GM12878 (cell line): ENCODE results near the gene RIMBP2. TPM values are rescaled to one million over a fixed set of nuclear protein-coding genes. Genes with fewer than 3 reads are reported as not detected.

Experiments
- ATAC-seq: fragments of 200-7000 bp; cut with Tn5 transposase; 3 replicates; pipeline ENCODE4 v1.9.1; 2020; ENCODE audit warnings: mild to moderate bottlenecking, moderate library complexity
- BruUV-seq: library from RNA; stranded (reverse); fragments of 400-500 nt; replicated peaks from 2 replicates; lab custom pipeline; 2021; lab: Mats Ljungman, UMichigan
- CTCF ChIA-PET: fragments of 300-600 bp; sonication (Branson Sonifier 250); formaldehyde crosslinking; extraction: SDS; loops from one replicate; lab custom pipeline; 2021; ENCODE audit warnings: inconsistent platforms; lab: Yijun Ruan, JAX
- POLR2A ChIA-PET: fragments of 350-600 bp; formaldehyde crosslinking; extraction: SDS; loops from one replicate; lab custom pipeline; 2021; ENCODE audit warnings: inconsistent platforms; lab: Charles Lee
- RAD21 ChIA-PET: fragments of 300-600 bp; sonication (Branson Sonifier 250); formaldehyde crosslinking; loops from one replicate; lab custom pipeline; 2023; ENCODE audit warnings: antibody characterized with exemption; ENCODE audit not compliant: unreplicated experiment; lab: Charles Lee
- SMC1A ChIA-PET: fragments of 300-600 bp; sonication (Branson Sonifier 250); formaldehyde crosslinking; loops from one replicate; lab custom pipeline; 2023; ENCODE audit not compliant: unreplicated experiment, uncharacterized antibody; lab: Charles Lee
- DNase-seq: peaks from one replicate; pipeline ENCODE4 v3.0.0-alpha.2; 2011; ENCODE audit warnings: low read depth, low spot score
- FAIRE-seq: peaks from 3 replicates; lab custom pipeline; 2011; peaks lifted over from hg19 to GRCh38; lab: Jason Lieb, UNC
- H2AFZ ChIP-seq: 2 replicates; pipeline ENCODE4 v1.6.0; 2011; ENCODE audit warnings: low read depth, low read length, control low read depth; ENCODE audit not compliant: control insufficient read depth
- H3K27ac ChIP-seq: 2 replicates; pipeline ENCODE4 v1.5.1; 2011; ENCODE audit warnings: control low read depth; ENCODE audit not compliant: control insufficient read depth, insufficient read depth
- H3K27me3 ChIP-seq, 2 experiments: replicated peaks in 1 of 2; 2 replicates each; pipeline versions ENCODE4 v1.6.0 to v1.6.1; 2011; ENCODE audit warnings: low read length in 1 of 2; ENCODE audit not compliant: control insufficient read depth in 2 of 2, insufficient read depth in 2 of 2
- H3K36me3 ChIP-seq, 2 experiments: 2 replicates each; pipeline ENCODE4 v1.5.1; 2011; ENCODE audit warnings: low read length in 1 of 2; ENCODE audit not compliant: control insufficient read depth in 2 of 2, insufficient read depth in 2 of 2
- H3K4me1 ChIP-seq: 2 replicates; pipeline ENCODE4 v1.6.1; 2011; ENCODE audit warnings: mild to moderate bottlenecking, low read length, moderate library complexity, mixed read lengths; ENCODE audit not compliant: control insufficient read depth, insufficient read depth
- H3K4me2 ChIP-seq: 2 replicates; pipeline ENCODE4 v1.6.0; 2011; ENCODE audit warnings: control low read depth; ENCODE audit not compliant: control insufficient read depth, insufficient read depth
- H3K4me3 ChIP-seq: fragments of 200-600 bp; sonication (generic); 2 replicates; pipeline ENCODE4 v1.5.1; 2016
- H3K79me2 ChIP-seq: 2 replicates; pipeline ENCODE4 v1.6.0; 2011; ENCODE audit warnings: low read length; ENCODE audit not compliant: control insufficient read depth, insufficient read depth
- H3K9ac ChIP-seq: 2 replicates; pipeline ENCODE4 v1.8.0; 2011; ENCODE audit warnings: low read length, control low read depth, mixed read lengths; ENCODE audit not compliant: control insufficient read depth, insufficient read depth
- H3K9me3 ChIP-seq: replicated peaks from 3 replicates; pipeline ENCODE4 v1.5.1; 2011; ENCODE audit warnings: mild to moderate bottlenecking, low read length; ENCODE audit not compliant: control insufficient read depth, insufficient read depth
- H4K20me1 ChIP-seq: 2 replicates; pipeline ENCODE4 v1.6.0; 2011; ENCODE audit not compliant: control insufficient read depth, insufficient read depth
- BHLHE40 ChIP-seq, 2 experiments: fragments of 450-650 bp in 1 of 2; IDR thresholded peaks; 2 replicates each; pipeline ENCODE4 v1.6.1; 2011 to 2017; ENCODE audit warnings: low read depth in 2 of 2, borderline replicate concordance in 1 of 2, improper control_type of control experiment in 1 of 2, low read length in 1 of 2, mild to moderate bottlenecking in 1 of 2
- KAT2A ChIP-seq: conservative IDR thresholded peaks from 2 replicates; pipeline ENCODE4 v1.6.1; 2011; ENCODE audit warnings: low read depth, low read length; ENCODE audit not compliant: control insufficient read depth
- PKNOX1 ChIP-seq: fragments of 450-650 bp; IDR thresholded peaks from 2 replicates; pipeline ENCODE4 v1.6.1; 2016; ENCODE audit warnings: mild to moderate bottlenecking
- POLR2AphosphoS2 ChIP-seq: IDR thresholded peaks from 2 replicates; pipeline ENCODE4 v1.6.1; 2011; ENCODE audit warnings: low read depth, mild to moderate bottlenecking, low read length, improper control_type of control experiment, moderate library complexity
- SPI1 ChIP-seq: IDR thresholded peaks from 2 replicates; pipeline ENCODE4 v1.6.1; 2011; ENCODE audit warnings: low read depth, mild to moderate bottlenecking, low read length, moderate library complexity, borderline replicate concordance; ENCODE audit not compliant: insufficient read depth
- TBL1XR1 ChIP-seq: IDR thresholded peaks from 2 replicates; pipeline ENCODE4 v1.6.1; 2012; ENCODE audit warnings: low read depth, low read length, improper control_type of control experiment
- TCF3 ChIP-seq: IDR thresholded peaks from 2 replicates; pipeline ENCODE4 v1.6.1; 2012; ENCODE audit warnings: low read depth, mild to moderate bottlenecking, low read length, borderline replicate concordance; ENCODE audit not compliant: insufficient read depth
- TCF7 ChIP-seq: IDR thresholded peaks from 2 replicates; pipeline ENCODE4 v1.6.1; 2014; ENCODE audit warnings: antibody characterized with exemption, borderline replicate concordance
- WGBS: methylation state at CpG from one replicate; pipeline ENCODE4 v1.1.6; 2016; ENCODE audit warnings: low lambda C conversion rate; ENCODE audit not compliant: insufficient replicate concordance, insufficient coverage; ENCODE audit errors: missing lambda C conversion rate; 5-methylcytosine and 5-hydroxymethylcytosine counted together
- in situ Hi-C: fragments of 300-500 bp; cut with MboI; formaldehyde crosslinking; loops from 9 replicates; pipeline ENCODE4 v1.14.3; 2018; ENCODE audit warnings: mixed read lengths
- intact Hi-C: fragments of 100-400 bp; cut with micrococcal nuclease; formaldehyde crosslinking; loops from one replicate; pipeline ENCODE4 v1.14.2; 2022; ENCODE audit not compliant: unreplicated experiment
- polyA plus RNA-seq, 11 experiments: library from polyadenylated mRNA; depleted of rRNA in 4 of 11; unstranded in 6 of 11; stranded (reverse) in 5 of 11; fragments of >200 nt; fragmentation: Nextera tagmentation in 4 of 11; fragmentation: Illumina TruSeq in 1 of 11; extraction: Ambion mirVana in 4 of 11; extraction: Trizol in 1 of 11; gene quantifications; 1 replicate in 1 of 11; 2 replicates in 10 of 11; pipeline versions ENCODE4 v1.2.1 to v1.2.3, GENCODE V29; 2011 to 2016; ENCODE audit warnings: inconsistent platforms in 2 of 11, missing spikeins in 2 of 11, low read depth in 1 of 11
- total RNA-seq, 4 experiments: library from RNA; depleted of rRNA in 3 of 4; stranded (reverse); fragments of >200 nt in 3 of 4; fragmentation: Illumina TruSeq in 1 of 4; extraction: Trizol in 1 of 4; gene quantifications; 2 replicates each; pipeline versions ENCODE4 v1.2.1 to v1.2.3, GENCODE V29; 2013 to 2021
- TF ChIP-seq, protein P1 (sequence below): fragments of 450-650 bp; IDR thresholded peaks from 2 replicates; pipeline ENCODE4 v1.6.1; 2014; ENCODE audit warnings: mild to moderate bottlenecking

Gene RIMBP2
- total and polyA plus RNA-seq, 10 of the 15 experiments (the other 5 are each of a cell fraction or from before 2014, with no cell fraction given): 0.04 to 2.9 (median 0.07) TPM; not detected in 1

DNA sequence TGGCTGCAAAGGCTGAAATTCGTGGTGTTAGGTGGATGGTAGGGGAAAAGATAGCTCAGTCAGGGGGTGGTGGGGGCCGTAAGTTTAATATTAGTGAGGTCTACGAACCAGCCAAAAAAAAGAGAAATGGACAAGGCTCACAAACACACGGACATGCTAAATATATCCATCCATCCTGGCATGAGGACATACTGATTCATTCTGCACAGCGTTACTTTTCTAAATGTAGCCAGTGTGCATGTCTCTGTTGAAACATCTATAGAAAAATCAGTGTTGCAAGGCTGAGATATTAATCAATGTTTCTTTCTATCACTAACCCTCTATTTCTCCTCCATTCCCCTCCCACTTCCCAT lies 227.8 kb downstream of the RIMBP2 start:
- in situ Hi-C loops: no loop called here
- DNase-seq (no peak), ATAC-seq (no peak), FAIRE-seq (no peak)
- no TSS peak for BruUV-seq
- Histone ChIP-seq H3K4me2 (no peak overlapping the region), H3K27me3 (no peaks in the 10 kb centered on the region), H3K4me1 (no peaks in the 10 kb centered on the region), H4K20me1 (no peaks in the 10 kb centered on the region), H3K4me3 (no peak overlapping the region), H3K36me3 (no peaks in the 10 kb centered on the region), H2AFZ (no peak overlapping the region), H3K9ac (no peak overlapping the region), H3K27ac (no peak overlapping the region), H3K79me2 (no peaks in the 10 kb centered on the region), H3K9me3 (no peaks in the 10 kb centered on the region)
- ChIA-PET RAD21 (no interaction called here), SMC1A (no interaction called here), CTCF (interaction anchor here (0.9 kb wide), 1 partner anchor 259 kb away, joined by 3 read pairs; no protein-coding TSS in a partner anchor), POLR2A (no interaction called here)
- intact Hi-C loops: no loop called here
- 4% methylated on average over 5 of the region's 5 CpGs for WGBS
- no peak for TF ChIP-seq TCF3
- no peak for TF ChIP-seq SPI1
- TF ChIP-seq TCF7: no peak
- no peak for TF ChIP-seq TBL1XR1
- TF ChIP-seq, protein P1, sequence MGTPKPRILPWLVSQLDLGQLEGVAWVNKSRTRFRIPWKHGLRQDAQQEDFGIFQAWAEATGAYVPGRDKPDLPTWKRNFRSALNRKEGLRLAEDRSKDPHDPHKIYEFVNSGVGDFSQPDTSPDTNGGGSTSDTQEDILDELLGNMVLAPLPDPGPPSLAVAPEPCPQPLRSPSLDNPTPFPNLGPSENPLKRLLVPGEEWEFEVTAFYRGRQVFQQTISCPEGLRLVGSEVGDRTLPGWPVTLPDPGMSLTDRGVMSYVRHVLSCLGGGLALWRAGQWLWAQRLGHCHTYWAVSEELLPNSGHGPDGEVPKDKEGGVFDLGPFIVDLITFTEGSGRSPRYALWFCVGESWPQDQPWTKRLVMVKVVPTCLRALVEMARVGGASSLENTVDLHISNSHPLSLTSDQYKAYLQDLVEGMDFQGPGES: no peak
- TF ChIP-seq PKNOX1: no peak
- TF ChIP-seq BHLHE40 (IDR thresholded peaks at IDR 0.05; ENCODE audit: borderline replicate concordance in 1 of 2, low read depth in 2 of 2, low read length in 1 of 2): no peak
- TF ChIP-seq POLR2AphosphoS2: no peak
- TF ChIP-seq KAT2A: no peak
